Stomach (tissue), 9 donors: ENCODE results near the gene GDF2. TPM values are rescaled to one million over a fixed set of nuclear protein-coding genes. Genes with fewer than 3 reads are reported as not detected.

Experiments used
- DNase-seq, 2 donors: peaks; one replicate each; pipeline versions ENCODE4 v3.0.0 to v3.0.0-alpha.2; 2013 to 2019
- H3K27ac ChIP-seq, 5 donors: fragments of 200-600 bp in 4 of 5; sonication (generic) in 4 of 5; one replicate each; pipeline ENCODE4 v1.5.1; 2013 to 2019; ENCODE audit warnings: mild to moderate bottlenecking in 1 of 5, moderate library complexity in 1 of 5
- H3K27me3 ChIP-seq, 3 donors: fragments of 200-600 bp; sonication (generic); one replicate each; pipeline ENCODE4 v1.5.1; 2017 to 2019; ENCODE audit warnings: mixed run types in 1 of 3
- H3K36me3 ChIP-seq, 4 donors: fragments of 200-600 bp; sonication (generic); 1 replicate in 3 of 4; 2 replicates in 1 of 4; pipeline ENCODE4 v1.5.1; 2016 to 2019
- H3K4me1 ChIP-seq, 4 donors: fragments of 200-600 bp; sonication (generic); one replicate each; pipeline ENCODE4 v1.5.1; 2016 to 2019
- H3K4me3 ChIP-seq, 4 donors: fragments of 200-600 bp; sonication (generic) in 3 of 4; one replicate each; pipeline ENCODE4 v1.5.1; 2016 to 2019; ENCODE audit warnings: mild to moderate bottlenecking in 1 of 4
- H3K9me3 ChIP-seq, 4 donors: fragments of 200-600 bp; sonication (generic); one replicate each; pipeline ENCODE4 v1.5.1; 2016 to 2019
- EP300 ChIP-seq: sonication (generic); formaldehyde crosslinking; IDR thresholded peaks from one replicate; pipeline ENCODE4 v1.6.1; 2017; ENCODE audit warnings: antibody characterized with exemption
- POLR2A ChIP-seq, 4 donors: fragments of 450-650 bp; IDR thresholded peaks; one replicate each; pipeline ENCODE4 v1.6.1; 2016; ENCODE audit warnings: antibody characterized with exemption in 4 of 4, control low read depth in 2 of 4, mild to moderate bottlenecking in 1 of 4, moderate library complexity in 1 of 4
- POLR2AphosphoS5 ChIP-seq, 3 donors: sonication (generic); formaldehyde crosslinking; IDR thresholded peaks; one replicate each; pipeline ENCODE4 v1.6.1; 2016; ENCODE audit warnings: antibody characterized with exemption in 3 of 3
- WGBS, 5 donors: extraction: QIAGEN DNeasy Blood & Tissue Kit in 3 of 5; methylation state at CpG; one replicate each; pipeline versions ENCODE4 v1.1.5 to v1.1.7; 2013 to 2018; 5-methylcytosine and 5-hydroxymethylcytosine counted together
- intact Hi-C: fragments of 100-400 bp; cut with DNase I; formaldehyde crosslinking; loops from one replicate; pipeline ENCODE4 v1.15.1; 2023; ENCODE audit warnings: low total_unique reads
- polyA plus RNA-seq, 3 donors: library from polyadenylated mRNA; stranded (reverse); fragments of 200-250 nt; gene quantifications; one replicate each; pipeline ENCODE4 v1.2.3, GENCODE V29; 2013
- total RNA-seq, 5 donors: library from RNA; depleted of rRNA; stranded (reverse); fragments of >200 nt; gene quantifications; one replicate each; pipeline versions ENCODE4 v1.1.0 to v1.2.3, GENCODE V29; 2014 to 2016
- TF ChIP-seq, protein P1 (sequence below), 7 experiments: fragments of 450-650 bp in 4 of 7; fragments of 200-600 bp in 3 of 7; sonication (generic) in 3 of 7; IDR thresholded peaks; one replicate each; pipeline ENCODE4 v1.5.1; 2016 to 2019; ENCODE audit warnings: antibody characterized with exemption in 7 of 7, control low read depth in 2 of 7, mild to moderate bottlenecking in 1 of 7
- donor health status: healthy with polysubstance abuse.
- donor health status: Bipolar disorder and iron deficiency.
- donor health status: healthy.

Gene GDF2
- total and polyA plus RNA-seq, 8 donors = not detected

- Histone ChIP-seq H3K27me3 (no peaks in the 10 kb centered on the region), H3K27ac (no peak overlapping the region), H3K4me3 (no peak overlapping the region), H3K4me1 (peaks cover 0 to 11% (median 2%) of the 10 kb centered on the region in 4 donors), H3K36me3 (no peaks in the 10 kb centered on the region), H3K9me3 (no peaks in the 10 kb centered on the region)
- 82 to 86% (median 83%) methylated on average over 4 to 6 of the region's 6 CpGs for WGBS, 5 donors
- intact Hi-C loops = no loop called here
- TF ChIP-seq, protein P1, sequence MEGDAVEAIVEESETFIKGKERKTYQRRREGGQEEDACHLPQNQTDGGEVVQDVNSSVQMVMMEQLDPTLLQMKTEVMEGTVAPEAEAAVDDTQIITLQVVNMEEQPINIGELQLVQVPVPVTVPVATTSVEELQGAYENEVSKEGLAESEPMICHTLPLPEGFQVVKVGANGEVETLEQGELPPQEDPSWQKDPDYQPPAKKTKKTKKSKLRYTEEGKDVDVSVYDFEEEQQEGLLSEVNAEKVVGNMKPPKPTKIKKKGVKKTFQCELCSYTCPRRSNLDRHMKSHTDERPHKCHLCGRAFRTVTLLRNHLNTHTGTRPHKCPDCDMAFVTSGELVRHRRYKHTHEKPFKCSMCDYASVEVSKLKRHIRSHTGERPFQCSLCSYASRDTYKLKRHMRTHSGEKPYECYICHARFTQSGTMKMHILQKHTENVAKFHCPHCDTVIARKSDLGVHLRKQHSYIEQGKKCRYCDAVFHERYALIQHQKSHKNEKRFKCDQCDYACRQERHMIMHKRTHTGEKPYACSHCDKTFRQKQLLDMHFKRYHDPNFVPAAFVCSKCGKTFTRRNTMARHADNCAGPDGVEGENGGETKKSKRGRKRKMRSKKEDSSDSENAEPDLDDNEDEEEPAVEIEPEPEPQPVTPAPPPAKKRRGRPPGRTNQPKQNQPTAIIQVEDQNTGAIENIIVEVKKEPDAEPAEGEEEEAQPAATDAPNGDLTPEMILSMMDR (IDR thresholded peaks at IDR 0.05) = no peak
- TF ChIP-seq EP300 (no peak), POLR2AphosphoS5 (IDR thresholded peaks at IDR 0.05) (no peak), POLR2A (IDR thresholded peaks at IDR 0.05) (no peak)
- DNase-seq = no peak
Measured at GRCh38 chr10:47287805-47288204, 34.4 kb upstream of the GDF2 start.

- WGBS, 5 donors = 84 to 91% (median 87%) methylated on average over 8 of the region's 8 CpGs
- Histone ChIP-seq H3K9me3 (no peaks in the 10 kb centered on the region), H3K27ac (no peak overlapping the region), H3K4me1 (peaks cover 0 to 11% (median 2%) of the 10 kb centered on the region in 4 donors), H3K27me3 (no peaks in the 10 kb centered on the region), H3K4me3 (no peak overlapping the region), H3K36me3 (no peaks in the 10 kb centered on the region)
- no peak for DNase-seq
- intact Hi-C loops = no loop called here
- TF ChIP-seq, protein P1 (IDR thresholded peaks at IDR 0.05) = no peak
- TF ChIP-seq POLR2AphosphoS5 (IDR thresholded peaks at IDR 0.05) (no peak), POLR2A (IDR thresholded peaks at IDR 0.05) (no peak), EP300 (no peak)
Measured at GRCh38 chr10:47288236-47288635, 34.0 kb upstream of the GDF2 start.

- DNase-seq = no peak
- WGBS, 5 donors = 72 to 82% (median 74%) methylated on average over 8 to 9 of the region's 9 CpGs
Measured at GRCh38 chr10:47288916-47289495, 33.2 kb upstream of the GDF2 start.

GRCh38 chr10:47289921-47290320, 32.3 kb upstream of the GDF2 start:
- TF ChIP-seq POLR2A (IDR thresholded peaks at IDR 0.05) (no peak), EP300 (no peak), POLR2AphosphoS5 (IDR thresholded peaks at IDR 0.05) (no peak)
- TF ChIP-seq, protein P1 (IDR thresholded peaks at IDR 0.05) = no peak
- intact Hi-C loops = no loop called here
- no peak for DNase-seq
- Histone ChIP-seq H3K4me1 (peaks cover 0 to 11% (median 2%) of the 10 kb centered on the region in 4 donors), H3K9me3 (no peaks in the 10 kb centered on the region), H3K36me3 (no peaks in the 10 kb centered on the region), H3K27ac (no peak overlapping the region), H3K27me3 (peaks cover 0 to 13% (median 0%) of the 10 kb centered on the region in 3 donors), H3K4me3 (no peak overlapping the region)
- 82 to 99% (median 91%) methylated on average over 5 to 6 of the region's 6 CpGs for WGBS, 5 donors

More at GRCh38 chr10:47288916-47289495, 33.2 kb upstream of the GDF2 start:
- Histone ChIP-seq H3K4me3 (no peak overlapping the region), H3K9me3 (no peaks in the 10 kb centered on the region), H3K36me3 (no peaks in the 10 kb centered on the region), H3K4me1 (peaks cover 0 to 11% (median 2%) of the 10 kb centered on the region in 4 donors), H3K27me3 (peaks cover 0 to 3% (median 0%) of the 10 kb centered on the region in 3 donors), H3K27ac (no peak overlapping the region)
- TF ChIP-seq EP300 (no peak), POLR2AphosphoS5 (IDR thresholded peaks at IDR 0.05) (no peak), POLR2A (IDR thresholded peaks at IDR 0.05) (no peak)
- TF ChIP-seq, protein P1 (IDR thresholded peaks at IDR 0.05) = no peak
- intact Hi-C loops = no loop called here
